PC-3 (cell line): ENCODE measurements around the gene RBBP4. TPM values are rescaled to one million over a fixed set of nuclear protein-coding genes. Genes with fewer than 3 reads are reported as not detected.

Experiments
- ATAC-seq: fragments of 200-7000 bp; cut with Tn5 transposase; 2 replicates; pipeline ENCODE4 v1.9.1; 2020; ENCODE audit warnings: mild to moderate bottlenecking, moderate library complexity
- BruUV-seq: library from RNA; stranded (reverse); fragments of 400-500 nt; replicated peaks from 2 replicates; lab custom pipeline; 2021; lab: Mats Ljungman, UMichigan
- CTCF ChIA-PET: fragments of 300-600 bp; sonication (Branson Sonifier 250); formaldehyde crosslinking; loops from one replicate; lab custom pipeline; 2022; ENCODE audit warnings: antibody characterized with exemption; lab: Charles Lee
- POLR2A ChIA-PET: fragments of 300-600 bp; sonication (Branson Sonifier 250); formaldehyde crosslinking; loops from one replicate; lab custom pipeline; 2022; ENCODE audit warnings: antibody characterized with exemption; ENCODE audit not compliant: unreplicated experiment; lab: Charles Lee
- DNase-seq: peaks from one replicate; pipeline ENCODE4 v3.0.0-alpha.2; 2015
- H2AFZ ChIP-seq: fragments of 300-600 bp; sonication (generic); 2 replicates; pipeline ENCODE4 v1.6.0; 2016; ENCODE audit warnings: antibody characterized with exemption, low read length
- H3F3A ChIP-seq: fragments of 300-600 bp; sonication (generic); one replicate; pipeline ENCODE4 v1.6.0; 2017; ENCODE audit warnings: antibody characterized with exemption, low read length, control low read depth, mild to moderate bottlenecking; ENCODE audit not compliant: unreplicated experiment
- H3K27ac ChIP-seq: fragments of 300-600 bp; sonication (generic); 2 replicates; pipeline ENCODE4 v1.5.1; 2016; ENCODE audit warnings: mild to moderate bottlenecking, low read length
- H3K27me3 ChIP-seq: fragments of 300-600 bp; sonication (generic); 2 replicates; pipeline ENCODE4 v1.6.1; 2016; ENCODE audit warnings: low read length, mixed read lengths
- H3K36me3 ChIP-seq: fragments of 300-600 bp; sonication (generic); 2 replicates; pipeline ENCODE4 v1.6.1; 2016; ENCODE audit warnings: low read depth, mixed run types, low read length, mixed read lengths
- H3K4me1 ChIP-seq: fragments of 300-600 bp; sonication (generic); 2 replicates; pipeline ENCODE4 v1.5.1; 2016; ENCODE audit warnings: low read length; ENCODE audit not compliant: insufficient read depth
- H3K4me2 ChIP-seq: fragments of 300-600 bp; sonication (generic); 2 replicates; pipeline ENCODE4 v1.6.0; 2016; ENCODE audit warnings: low read length
- H3K4me3 ChIP-seq: fragments of 300-600 bp; sonication (generic); 2 replicates; pipeline ENCODE4 v1.5.1; 2016; ENCODE audit warnings: mild to moderate bottlenecking, low read length, mixed read lengths
- H3K79me2 ChIP-seq: fragments of 300-600 bp; sonication (generic); 2 replicates; pipeline ENCODE4 v1.6.1; 2017; ENCODE audit warnings: low read length, mixed read lengths
- H3K9ac ChIP-seq: fragments of 300-600 bp; sonication (generic); 2 replicates; pipeline ENCODE4 v1.6.0; 2016; ENCODE audit warnings: mild to moderate bottlenecking, low read length
- H3K9me2 ChIP-seq: fragments of 300-600 bp; sonication (generic); replicated peaks from 2 replicates; pipeline ENCODE4 v1.6.1; 2016; ENCODE audit warnings: mixed run types, low read length, mixed read lengths
- H3K9me3 ChIP-seq: fragments of 300-600 bp; sonication (generic); 2 replicates; pipeline ENCODE4 v1.6.1; 2016; ENCODE audit warnings: low read length, mixed read lengths
- H4K20me1 ChIP-seq: fragments of 300-600 bp; sonication (generic); 2 replicates; pipeline ENCODE4 v1.6.1; 2016; ENCODE audit warnings: low read length, mixed read lengths
- EZH2 ChIP-seq: fragments of 300-600 bp; sonication (generic); IDR thresholded peaks from one replicate; pipeline ENCODE4 v1.6.1; 2017; ENCODE audit warnings: antibody characterized with exemption, mild to moderate bottlenecking, low read length; ENCODE audit not compliant: unreplicated experiment
- EZH2phosphoT487 ChIP-seq: fragments of 300-600 bp; sonication (generic); IDR thresholded peaks from 2 replicates; pipeline ENCODE4 v1.6.1; 2018; ENCODE audit warnings: mild to moderate bottlenecking, antibody characterized with exemption, low read length, borderline replicate concordance
- intact Hi-C: fragments of 100-400 bp; cut with micrococcal nuclease; formaldehyde crosslinking; loops from 2 replicates; pipeline ENCODE4 v1.9.0; 2023
- total RNA-seq: library from RNA; depleted of rRNA; stranded (reverse); fragments of >200 nt; gene quantifications from 2 replicates; pipeline ENCODE4 v1.2.3, GENCODE V29; 2014; rRNA removed
- TF ChIP-seq, protein P1 (sequence below): fragments of 300-600 bp; sonication (generic); conservative IDR thresholded peaks from 2 replicates; pipeline ENCODE4 v1.5.1; 2017; ENCODE audit warnings: antibody characterized with exemption, low read depth, mild to moderate bottlenecking, low read length

RBBP4 gene
- total RNA-seq, 1 experiment from 2014 or later = 201 TPM

DNA sequence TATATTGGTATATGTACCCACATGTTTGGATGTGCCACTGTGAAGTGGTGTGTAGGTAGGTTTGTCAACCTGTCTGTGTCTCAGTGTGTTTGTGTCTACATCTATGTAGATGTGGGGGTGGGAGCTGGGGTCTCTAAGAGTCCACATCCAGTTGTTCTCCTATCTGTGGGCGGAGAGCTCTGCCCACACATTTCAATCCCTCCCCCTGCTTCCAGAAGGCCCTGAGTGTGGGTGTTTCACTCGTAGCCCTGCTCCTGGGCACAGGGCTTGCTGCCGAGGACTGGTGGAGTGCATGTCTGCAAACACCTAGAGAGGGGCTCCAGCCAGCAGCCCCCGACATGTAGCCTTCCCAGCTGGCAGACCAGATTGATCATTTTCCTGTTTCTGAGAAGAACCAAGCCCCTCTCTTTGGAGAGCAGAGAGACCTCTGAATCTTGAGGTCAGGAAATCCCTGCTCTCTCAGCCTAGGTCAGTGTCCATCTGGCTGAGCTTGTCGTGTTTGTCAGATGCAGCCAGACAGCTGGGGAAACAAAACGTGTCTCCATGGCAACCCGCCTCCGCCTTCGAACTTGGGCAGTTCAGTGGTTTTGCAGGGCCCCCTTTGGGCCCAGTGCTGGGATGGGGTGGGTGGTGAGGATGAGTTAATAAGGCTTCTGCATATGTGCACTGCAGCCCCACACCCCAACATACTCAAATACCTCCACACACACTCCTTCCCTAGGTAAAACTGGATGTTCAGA is 82.7 kb downstream of the RBBP4 start:
- DNase-seq (no peak), ATAC-seq (no peak)
- Histone ChIP-seq H3K27me3 (no peaks in the 10 kb centered on the region), H3K9ac (no peak overlapping the region), H3K79me2 (no peaks in the 10 kb centered on the region), H3K4me3 (no peak overlapping the region), H3K4me1 (peaks cover 21% of the 10 kb centered on the region), H3K9me3 (no peaks in the 10 kb centered on the region), H4K20me1 (no peaks in the 10 kb centered on the region), H3F3A (no peaks in the 10 kb centered on the region), H3K27ac (no peak overlapping the region), H2AFZ (no peak overlapping the region), H3K9me2 (no peaks in the 10 kb centered on the region), H3K4me2 (no peak overlapping the region), H3K36me3 (no peaks in the 10 kb centered on the region)
- BruUV-seq = no TSS peak
- TF ChIP-seq EZH2 = no peak
- TF ChIP-seq, protein P1, sequence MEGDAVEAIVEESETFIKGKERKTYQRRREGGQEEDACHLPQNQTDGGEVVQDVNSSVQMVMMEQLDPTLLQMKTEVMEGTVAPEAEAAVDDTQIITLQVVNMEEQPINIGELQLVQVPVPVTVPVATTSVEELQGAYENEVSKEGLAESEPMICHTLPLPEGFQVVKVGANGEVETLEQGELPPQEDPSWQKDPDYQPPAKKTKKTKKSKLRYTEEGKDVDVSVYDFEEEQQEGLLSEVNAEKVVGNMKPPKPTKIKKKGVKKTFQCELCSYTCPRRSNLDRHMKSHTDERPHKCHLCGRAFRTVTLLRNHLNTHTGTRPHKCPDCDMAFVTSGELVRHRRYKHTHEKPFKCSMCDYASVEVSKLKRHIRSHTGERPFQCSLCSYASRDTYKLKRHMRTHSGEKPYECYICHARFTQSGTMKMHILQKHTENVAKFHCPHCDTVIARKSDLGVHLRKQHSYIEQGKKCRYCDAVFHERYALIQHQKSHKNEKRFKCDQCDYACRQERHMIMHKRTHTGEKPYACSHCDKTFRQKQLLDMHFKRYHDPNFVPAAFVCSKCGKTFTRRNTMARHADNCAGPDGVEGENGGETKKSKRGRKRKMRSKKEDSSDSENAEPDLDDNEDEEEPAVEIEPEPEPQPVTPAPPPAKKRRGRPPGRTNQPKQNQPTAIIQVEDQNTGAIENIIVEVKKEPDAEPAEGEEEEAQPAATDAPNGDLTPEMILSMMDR = no peak
- TF ChIP-seq EZH2phosphoT487 = no peak
- ChIA-PET CTCF (no interaction called here), POLR2A (no interaction called here)
- intact Hi-C loops = no loop called here

Other genes with a start within 250 kb of the RBBP4 start
- gene ZBTB8B, start 186.1 kb upstream of the RBBP4 start, total RNA-seq = 0.22 and 0.23 TPM in 2 replicates
- gene ZBTB8A, start 111.8 kb upstream of the RBBP4 start, total RNA-seq = 1.7 and 3.5 TPM in 2 replicates
- 85.2 and 86.7 TPM in 2 replicates for gene ZBTB8OS, start 658 bp upstream of the RBBP4 start, total RNA-seq
- 6.6 and 10.0 TPM in 2 replicates for gene SYNC, start 51.6 kb downstream of the RBBP4 start, total RNA-seq
- gene YARS1, start 166.2 kb downstream of the RBBP4 start, total RNA-seq = 108 and 115 TPM in 2 replicates
- 13.2 and 13.8 TPM in 2 replicates for gene S100PBP, start 166.4 kb downstream of the RBBP4 start, total RNA-seq
- 0.22 and 0.35 TPM in 2 replicates for gene FNDC5, start 219.7 kb downstream of the RBBP4 start, total RNA-seq
- gene HPCA, start 235.3 kb downstream of the RBBP4 start, total RNA-seq = not detected in 2 replicates